ENCODE results near the gene PDE9A.

- TF ChIP-seq NFRKB (IDR thresholded peaks at IDR 0.05): no peak
- no peak for TF ChIP-seq ARNT (IDR thresholded peaks at IDR 0.05)
- no peak for TF ChIP-seq LEF1 (IDR thresholded peaks at IDR 0.05; ENCODE audit: borderline replicate concordance)
- TF ChIP-seq SUZ12 (IDR thresholded peaks at IDR 0.05): no peak
- no peak for TF ChIP-seq SP1 (IDR thresholded peaks at IDR 0.05)
- TF ChIP-seq FOXM1 (IDR thresholded peaks at IDR 0.05; ENCODE audit: borderline replicate concordance): no peak
- TF ChIP-seq CTBP1 (IDR thresholded peaks at IDR 0.05; ENCODE audit: borderline replicate concordance): no peak
- no peak for TF ChIP-seq BHLHE40 (IDR thresholded peaks at IDR 0.05; ENCODE audit: borderline replicate concordance)
- TF ChIP-seq PKNOX1 (IDR thresholded peaks at IDR 0.05): no peak
- TF ChIP-seq L3MBTL2 (conservative IDR thresholded peaks at IDR 0.05): no peak
- TF ChIP-seq ZNF384 (IDR thresholded peaks at IDR 0.05): no peak
- TF ChIP-seq FOXA1 (IDR thresholded peaks at IDR 0.05): no peak
- TF ChIP-seq ELF4 (IDR thresholded peaks at IDR 0.05): no peak
- TF ChIP-seq FOXK2 (IDR thresholded peaks at IDR 0.05): no peak
These were observed 16.0 kb upstream of the PDE9A start for GRCh38 chr21:42637267-42638041.
